ENCODE measurements around the gene CRMP1.

GRCh38 chr4:5881340-5881739 lies 11.5 kb downstream of the CRMP1 start:
- no peak for TF ChIP-seq CTCF (IDR thresholded peaks at IDR 0.05)
- no peak for TF ChIP-seq EP300 (IDR thresholded peaks at IDR 0.05)
